Tracheal epithelial cell (primary cell): ENCODE measurements around the gene IRAK2. TPM values are rescaled to one million over a fixed set of nuclear protein-coding genes. Genes with fewer than 3 reads are reported as not detected.

Experiments
- total RNA-seq: library from RNA; depleted of rRNA; stranded (reverse); fragments of >200 nt; gene quantifications from 2 replicates; pipeline ENCODE4 v1.2.1, GENCODE V29; 2014

The IRAK2 gene, protein sequence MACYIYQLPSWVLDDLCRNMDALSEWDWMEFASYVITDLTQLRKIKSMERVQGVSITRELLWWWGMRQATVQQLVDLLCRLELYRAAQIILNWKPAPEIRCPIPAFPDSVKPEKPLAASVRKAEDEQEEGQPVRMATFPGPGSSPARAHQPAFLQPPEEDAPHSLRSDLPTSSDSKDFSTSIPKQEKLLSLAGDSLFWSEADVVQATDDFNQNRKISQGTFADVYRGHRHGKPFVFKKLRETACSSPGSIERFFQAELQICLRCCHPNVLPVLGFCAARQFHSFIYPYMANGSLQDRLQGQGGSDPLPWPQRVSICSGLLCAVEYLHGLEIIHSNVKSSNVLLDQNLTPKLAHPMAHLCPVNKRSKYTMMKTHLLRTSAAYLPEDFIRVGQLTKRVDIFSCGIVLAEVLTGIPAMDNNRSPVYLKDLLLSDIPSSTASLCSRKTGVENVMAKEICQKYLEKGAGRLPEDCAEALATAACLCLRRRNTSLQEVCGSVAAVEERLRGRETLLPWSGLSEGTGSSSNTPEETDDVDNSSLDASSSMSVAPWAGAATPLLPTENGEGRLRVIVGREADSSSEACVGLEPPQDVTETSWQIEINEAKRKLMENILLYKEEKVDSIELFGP
- 4.7 and 40.7 TPM in 2 replicates for total RNA-seq

DNA sequence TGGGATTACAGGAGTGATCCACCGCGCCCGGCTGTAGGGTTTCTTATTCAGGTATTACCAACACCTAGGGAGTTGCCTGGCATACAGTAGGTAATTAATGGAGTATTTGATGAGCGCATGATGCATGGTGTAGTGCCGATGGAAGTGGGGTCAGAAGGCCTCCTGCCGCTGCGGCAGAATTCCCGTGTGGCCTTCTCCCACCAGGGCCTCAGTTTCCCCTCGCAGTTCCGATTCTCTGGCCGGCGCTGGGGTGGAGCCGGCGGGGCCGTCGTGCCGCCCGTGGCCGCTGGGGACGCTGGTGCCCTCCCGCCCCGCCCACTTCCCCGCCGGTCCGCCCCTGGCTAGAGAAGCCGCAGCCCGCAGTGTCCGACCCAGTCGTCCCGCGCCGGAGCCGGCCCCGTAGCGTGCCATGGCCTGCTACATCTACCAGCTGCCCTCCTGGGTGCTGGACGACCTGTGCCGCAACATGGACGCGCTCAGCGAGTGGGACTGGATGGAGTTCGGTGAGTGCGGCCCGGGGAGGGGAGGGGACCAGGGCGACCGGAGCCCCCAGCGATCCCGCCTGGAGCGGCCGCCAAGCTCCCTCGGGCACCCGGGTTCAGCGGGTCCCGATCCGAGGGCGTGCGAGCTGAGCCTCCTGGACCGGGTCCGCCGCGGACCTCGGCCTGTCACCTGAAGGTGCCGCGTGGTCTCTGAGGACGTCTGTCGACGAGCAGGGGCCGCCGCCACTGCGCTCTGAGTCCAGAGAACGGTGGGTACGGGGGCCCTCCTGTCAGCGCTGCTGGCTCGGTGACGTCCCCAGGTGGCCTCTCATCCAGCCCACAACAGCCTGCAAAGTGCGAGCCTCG lies at the start of gene IRAK2:
TSS of gene IRAK2 (plus strand) at position 374 of the 848 bp plus-strand sequence. CDS start at position 410, 36 bp downstream.

DNA sequence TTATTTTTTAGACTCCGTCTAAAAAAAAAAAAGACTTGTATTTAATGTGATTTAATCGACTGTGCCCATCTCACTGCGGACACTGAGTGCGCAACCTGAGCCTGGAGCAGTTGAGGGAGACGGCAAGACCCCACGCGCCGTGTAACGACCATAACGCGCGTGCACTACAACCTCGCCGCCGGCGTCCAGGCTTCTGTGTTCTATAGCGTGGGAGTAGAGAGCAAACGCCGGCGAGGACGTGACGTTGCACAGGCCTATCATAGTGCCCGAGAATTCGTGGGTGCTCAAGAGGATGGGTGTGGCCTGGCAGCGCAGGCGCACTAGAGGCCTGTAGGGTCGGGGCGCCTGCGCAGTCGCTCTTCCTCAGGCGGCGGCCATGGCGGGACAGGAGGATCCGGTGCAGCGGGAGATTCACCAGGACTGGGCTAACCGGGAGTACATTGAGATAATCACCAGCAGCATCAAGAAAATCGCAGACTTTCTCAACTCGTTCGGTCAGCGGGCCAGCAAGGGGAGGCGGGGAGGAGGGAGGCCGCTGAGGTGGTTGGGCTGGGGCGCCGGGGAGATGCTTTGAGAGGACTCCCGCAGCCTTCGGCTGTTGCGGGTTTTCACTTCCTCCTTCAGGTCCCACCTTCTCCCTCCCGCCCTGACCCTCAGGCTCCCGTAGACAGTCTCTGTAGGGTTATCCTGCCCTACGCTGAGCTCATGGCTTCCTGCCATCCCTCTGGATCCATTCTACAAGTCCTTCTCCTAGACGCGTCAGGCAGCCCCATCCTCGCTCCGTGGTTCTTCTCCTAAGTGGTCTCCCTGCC lies 49.2 kb upstream of the IRAK2 start, which contains the start of gene BRK1:
TSS of gene BRK1 (plus strand) at position 350 of the 812 bp plus-strand sequence. CDS start at position 377, 27 bp downstream.

DNA sequence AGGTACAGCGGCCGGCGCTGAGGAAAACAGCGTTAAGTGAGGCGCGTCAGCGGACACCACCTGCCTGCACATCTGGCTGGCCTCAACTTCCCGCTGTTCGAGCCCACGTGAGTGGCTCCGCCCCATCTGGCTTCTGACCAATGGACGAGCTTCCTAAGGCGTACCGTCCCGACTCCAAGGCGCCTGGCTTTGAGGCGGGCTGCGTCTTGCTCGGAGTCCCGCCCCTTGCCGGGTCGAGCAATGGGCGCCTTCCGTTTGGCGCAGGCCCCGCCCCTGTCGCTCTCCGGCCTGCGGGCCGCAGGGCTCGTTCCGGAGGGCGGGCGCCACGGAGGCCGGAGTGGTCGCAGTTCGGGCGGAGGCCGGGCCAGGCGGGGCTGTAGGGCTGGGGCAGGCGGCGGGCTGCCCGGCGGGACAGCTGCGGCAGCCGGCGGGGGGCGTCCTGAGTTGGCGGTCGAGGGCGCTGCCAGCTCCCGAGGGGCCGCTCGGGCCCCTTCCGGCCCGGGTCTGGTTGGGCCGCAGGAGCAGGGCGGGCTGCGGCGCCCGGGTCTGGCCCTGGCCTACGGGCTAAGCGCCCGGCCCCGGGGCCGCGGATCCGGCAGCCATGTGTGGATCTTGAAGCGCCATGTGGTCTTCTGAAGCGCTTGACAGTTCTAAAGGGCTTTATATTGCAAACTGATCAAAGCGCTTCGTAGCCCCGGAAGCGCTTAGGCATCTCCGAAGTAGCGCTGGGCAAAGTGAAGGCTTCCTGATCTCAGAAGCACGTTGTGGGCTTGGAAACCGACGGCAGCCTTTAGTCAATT lies 83.7 kb downstream of the IRAK2 start, which contains the start of gene TATDN2:
TSS of gene TATDN2 (plus strand) at position 276 of the 800 bp plus-strand sequence. CDS start 742 bp downstream, outside the sequence.

DNA sequence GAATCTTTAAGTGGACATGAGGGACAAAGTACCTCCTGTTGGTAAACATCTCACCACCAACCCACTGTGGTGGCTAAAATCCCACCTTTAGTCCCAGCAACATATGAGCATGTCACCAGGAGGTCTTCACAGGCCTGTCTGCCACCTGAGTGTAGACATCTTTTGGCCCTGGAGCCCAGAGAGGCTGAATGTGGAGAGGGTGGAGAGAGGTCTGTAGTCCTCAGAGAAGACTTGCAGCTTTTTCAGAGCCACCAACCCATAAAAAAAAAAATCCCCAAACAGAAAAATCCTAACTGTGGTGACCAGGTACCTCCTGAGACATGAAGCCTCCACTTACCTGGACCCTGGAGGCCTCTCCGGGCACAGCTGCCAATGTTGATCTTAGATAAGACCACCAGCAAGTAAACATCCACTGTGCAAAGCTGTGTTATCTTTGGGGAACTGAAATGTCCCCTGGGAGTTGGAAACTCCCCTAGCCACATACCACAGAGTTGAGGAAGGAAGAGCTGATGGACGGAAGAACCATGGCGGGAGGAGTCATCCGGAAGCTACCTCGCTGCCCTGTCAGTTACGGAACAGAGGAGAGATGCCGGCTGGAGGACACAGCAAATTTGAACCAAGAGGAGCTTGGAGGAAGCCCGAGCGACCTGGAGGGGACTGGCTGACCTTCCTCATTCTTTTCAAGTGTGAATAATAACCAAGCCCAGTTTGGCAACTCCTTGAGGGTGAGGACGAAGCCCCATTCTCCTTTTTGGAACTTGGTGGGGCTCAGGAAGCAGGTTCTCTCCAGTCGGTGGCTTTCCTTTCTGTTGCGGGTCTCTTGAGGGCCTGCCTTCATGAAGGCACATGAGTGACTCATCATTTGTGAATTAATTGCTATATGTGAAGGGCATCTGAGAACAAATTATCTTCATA lies 128.0 kb downstream of the IRAK2 start, which contains the start of gene GHRL:
TSS of gene GHRL (minus strand) at position 443 of the 915 bp plus-strand sequence. CDS start 2,767 bp downstream, outside the sequence.

Other genes with a start within 250 kb of the IRAK2 start
- 23.6 and 46.9 TPM in 2 replicates for gene IL17RC, start 247.8 kb upstream of the IRAK2 start, total RNA-seq
- gene CRELD1, start 231.1 kb upstream of the IRAK2 start, total RNA-seq = 19.4 and 30.8 TPM in 2 replicates
- 0.72 and 1.7 TPM in 2 replicates for gene PRRT3, start 212.5 kb upstream of the IRAK2 start, total RNA-seq
- gene EMC3, start 178.1 kb upstream of the IRAK2 start, total RNA-seq = 39.3 and 48.4 TPM in 2 replicates
- 5.1 and 9.9 TPM in 2 replicates for gene FANCD2, start 138.5 kb upstream of the IRAK2 start, total RNA-seq
- not detected in 2 replicates for gene FANCD2OS, start 56.7 kb upstream of the IRAK2 start, total RNA-seq
- 104 and 115 TPM in 2 replicates for gene BRK1, start 49.2 kb upstream of the IRAK2 start, total RNA-seq
- 41.1 and 48.7 TPM in 2 replicates for gene VHL, start 23.1 kb upstream of the IRAK2 start, total RNA-seq
- gene TATDN2, start 83.5 kb downstream of the IRAK2 start, total RNA-seq = 8.9 and 9.0 TPM in 2 replicates
- gene GHRL, start 128.0 kb downstream of the IRAK2 start, total RNA-seq = not detected in 2 replicates
- gene SEC13, start 156.2 kb downstream of the IRAK2 start, total RNA-seq = 117 and 201 TPM in 2 replicates